SK-N-SH (cell line): Measurements from ENCODE around the gene FAM117B. TPM values are rescaled to one million over a fixed set of nuclear protein-coding genes. Genes with fewer than 3 reads are reported as not detected.

Source experiments
- CTCF ChIA-PET: fragments of 300-600, 350-600 bp; formaldehyde crosslinking; extraction: SDS; loops from one replicate; lab custom pipeline; 2021; lab: Yijun Ruan, JAX
- POLR2A ChIA-PET: fragments of 350-600 bp; sonication (Branson Sonifier 250); formaldehyde crosslinking; extraction: SDS; loops from one replicate; lab custom pipeline; 2020; ENCODE audit warnings: antibody characterized with exemption, inconsistent platforms; lab: Yijun Ruan, JAX
- DNase-seq: peaks from one replicate; pipeline ENCODE4 v3.0.0; 2012
- H2AFZ ChIP-seq: fragments of 200-600 bp; sonication (generic); 2 replicates; pipeline ENCODE4 v1.8.1; 2016; ENCODE audit warnings: antibody characterized with exemption, mild to moderate bottlenecking, low read depth
- H3F3A ChIP-seq: fragments of 200-600 bp; sonication (generic); replicated peaks from 2 replicates; pipeline ENCODE3; 2016; ENCODE audit warnings: antibody characterized with exemption, mild to moderate bottlenecking; ENCODE audit not compliant: insufficient read depth
- H3K27ac ChIP-seq, 2 experiments: fragments of 200-500 bp in 1 of 2; fragments of 200-600 bp in 1 of 2; sonication (Bioruptor generic) in 1 of 2; sonication (generic), shearing (Covaris generic) in 1 of 2; 2 replicates each; pipeline versions ENCODE4 v1.5.1 to v1.6.1; 2014 to 2016; ENCODE audit warnings: low read depth in 2 of 2, inconsistent platforms in 1 of 2, low read length in 1 of 2, mild to moderate bottlenecking in 1 of 2, mixed read lengths in 1 of 2
- H3K27me3 ChIP-seq: fragments of 200-600 bp; sonication (generic), shearing (Covaris generic); 2 replicates; pipeline ENCODE4 v1.6.1; 2016; ENCODE audit warnings: mixed run types; ENCODE audit not compliant: insufficient read depth
- H3K36me3 ChIP-seq, 2 experiments: fragments of 200-500 bp in 1 of 2; fragments of 200-600 bp in 1 of 2; sonication (Bioruptor generic) in 1 of 2; sonication (generic) in 1 of 2; replicated peaks in 1 of 2; 2 replicates each; pipeline versions ENCODE3 to v1.5.1; 2014 to 2016; ENCODE audit warnings: low read length in 1 of 2, mild to moderate bottlenecking in 1 of 2; ENCODE audit not compliant: insufficient read depth in 2 of 2, control insufficient read depth in 1 of 2
- H3K4me1 ChIP-seq, 2 experiments: fragments of 200-500 bp in 1 of 2; fragments of 200-600 bp in 1 of 2; sonication (Bioruptor generic) in 1 of 2; sonication (generic), shearing (Covaris generic) in 1 of 2; 2 replicates each; pipeline versions ENCODE4 v1.5.1 to v1.6.1; 2014 to 2016; ENCODE audit warnings: low read depth in 1 of 2, low read length in 1 of 2, mixed run types in 1 of 2; ENCODE audit not compliant: insufficient read depth in 2 of 2, control insufficient read depth in 1 of 2
- H3K4me2 ChIP-seq: fragments of 200-600 bp; sonication (generic), shearing (Covaris generic); 2 replicates; pipeline ENCODE4 v1.6.1; 2017; ENCODE audit warnings: mixed run types
- H3K4me3 ChIP-seq, 2 experiments: fragments of 200-500 bp in 1 of 2; fragments of 200-600 bp in 1 of 2; sonication (Bioruptor generic) in 1 of 2; sonication (generic), shearing (Covaris generic) in 1 of 2; 2 replicates each; pipeline versions ENCODE4 v1.5.1 to v1.8.1; 2014 to 2016; ENCODE audit warnings: low read depth in 2 of 2, inconsistent platforms in 1 of 2, low read length in 1 of 2, mild to moderate bottlenecking in 1 of 2, mixed read lengths in 1 of 2, moderate library complexity in 1 of 2
- H3K79me2 ChIP-seq: fragments of 200-600 bp; sonication (generic); 2 replicates; pipeline ENCODE4 v1.8.1; 2017; ENCODE audit warnings: mild to moderate bottlenecking; ENCODE audit not compliant: insufficient read depth
- H3K9ac ChIP-seq: fragments of 200-600 bp; sonication (generic); 2 replicates; pipeline ENCODE4 v1.6.1; 2017; ENCODE audit warnings: mixed run types
- H3K9me2 ChIP-seq: fragments of 200-600 bp; sonication (generic); 2 replicates; pipeline ENCODE4 v1.6.1; 2017; ENCODE audit warnings: mixed run types
- H3K9me3 ChIP-seq: fragments of 200-600 bp; sonication (generic); 2 replicates; pipeline ENCODE4 v1.6.1; 2017; ENCODE audit warnings: mixed run types, mild to moderate bottlenecking, moderate library complexity
- H4K20me1 ChIP-seq: fragments of 200-600 bp; sonication (generic); 2 replicates; pipeline ENCODE4 v1.6.1; 2017; ENCODE audit warnings: mild to moderate bottlenecking, mixed run types; ENCODE audit not compliant: insufficient read depth
- CHD2 ChIP-seq: fragments of 150-350 bp; IDR thresholded peaks from 2 replicates; pipeline ENCODE4 v1.6.1; 2018; ENCODE audit warnings: low read length; ENCODE audit not compliant: partially characterized antibody
- ELF1 ChIP-seq: IDR thresholded peaks from 2 replicates; pipeline ENCODE4 v1.4.0; 2012
- FOXJ3 ChIP-seq: sonication (generic); formaldehyde crosslinking; IDR thresholded peaks from 2 replicates; pipeline ENCODE4 v1.5.1; 2020; ENCODE audit warnings: mild to moderate bottlenecking, missing genetic modification reagents
- JUND ChIP-seq: IDR thresholded peaks from 2 replicates; pipeline ENCODE4 v1.4.0; 2012
- RCOR1 ChIP-seq: fragments of 150-350 bp; IDR thresholded peaks from 2 replicates; pipeline ENCODE4 v1.6.1; 2017; ENCODE audit warnings: antibody characterized with exemption, low read length
- RFX5 ChIP-seq: IDR thresholded peaks from 2 replicates; pipeline ENCODE4 v1.6.1; 2012; ENCODE audit warnings: mild to moderate bottlenecking, improper control_type of control experiment, low read length
- YY1 ChIP-seq: IDR thresholded peaks from 2 replicates; pipeline ENCODE4 v1.4.0; 2012; ENCODE audit warnings: low read depth, mild to moderate bottlenecking
- WGBS: methylation state at CpG from one replicate; pipeline ENCODE4 v1.1.6; 2017; ENCODE audit warnings: low lambda C conversion rate; 5-methylcytosine and 5-hydroxymethylcytosine counted together
- polyA plus RNA-seq, 3 experiments: library from polyadenylated mRNA; depleted of rRNA; stranded (reverse); fragments of >200 nt; gene quantifications; 2 replicates each; pipeline ENCODE4 v1.2.3, GENCODE V29; 2012
- TF ChIP-seq, protein P1 (sequence below): IDR thresholded peaks from 2 replicates; pipeline ENCODE4 v1.6.1; 2012; ENCODE audit warnings: mild to moderate bottlenecking, low read depth, low read length, moderate library complexity
- TF ChIP-seq, protein P2 (sequence below): IDR thresholded peaks from 2 replicates; pipeline ENCODE4 v1.4.0; 2012; ENCODE audit warnings: low read depth
- TF ChIP-seq, protein P3 (sequence below): fragments of 150-350 bp; IDR thresholded peaks from 2 replicates; pipeline ENCODE4 v1.6.1; 2016; ENCODE audit warnings: mild to moderate bottlenecking, low read depth, low read length
- TF ChIP-seq, protein P4 (sequence below): IDR thresholded peaks from 2 replicates; pipeline ENCODE4; 2012
- TF ChIP-seq, protein P5 (sequence below): IDR thresholded peaks from 2 replicates; pipeline ENCODE4 v1.4.0; 2012; ENCODE audit warnings: low read depth, borderline replicate concordance

Gene FAM117B
- polyA plus RNA-seq, 1 of the 3 experiments (the other 2 are of a cell fraction) = 0.90 TPM

DNA sequence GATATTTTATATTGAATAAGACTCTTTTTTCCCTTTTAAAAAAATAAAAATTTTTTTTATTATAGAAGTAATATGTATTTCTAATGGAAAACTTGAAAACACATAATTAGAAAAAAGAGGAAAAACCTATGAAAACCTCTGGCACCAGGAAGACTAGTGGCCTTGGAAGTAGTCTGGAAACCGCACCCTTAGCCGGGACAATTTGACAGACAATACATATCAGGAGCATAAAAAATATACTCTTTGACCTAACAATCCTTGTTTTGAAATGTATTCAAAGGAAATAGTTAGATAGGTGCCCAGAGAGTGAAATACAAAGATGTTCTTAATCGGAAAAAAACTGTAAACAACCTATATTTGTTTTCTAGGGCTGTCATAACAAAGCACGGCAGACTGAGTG is 34.9 kb upstream of the FAM117B start:
- H3K36me3 ChIP-seq = no peaks in the 10 kb centered on the region
- no peak overlapping the region for H2AFZ ChIP-seq
- H4K20me1 ChIP-seq = no peaks in the 10 kb centered on the region
- no peaks in the 10 kb centered on the region for H3F3A ChIP-seq
- no peaks in the 10 kb centered on the region for H3K27me3 ChIP-seq
- no peak for DNase-seq
- no peaks in the 10 kb centered on the region for H3K4me1 ChIP-seq
- H3K79me2 ChIP-seq = no peaks in the 10 kb centered on the region
- TF ChIP-seq CHD2 (no peak), ELF1 (no peak), YY1 (no peak), RCOR1 (no peak), JUND (no peak), RFX5 (no peak), FOXJ3 (CRISPR knock-in tag) (no peak)
- TF ChIP-seq, protein P1, sequence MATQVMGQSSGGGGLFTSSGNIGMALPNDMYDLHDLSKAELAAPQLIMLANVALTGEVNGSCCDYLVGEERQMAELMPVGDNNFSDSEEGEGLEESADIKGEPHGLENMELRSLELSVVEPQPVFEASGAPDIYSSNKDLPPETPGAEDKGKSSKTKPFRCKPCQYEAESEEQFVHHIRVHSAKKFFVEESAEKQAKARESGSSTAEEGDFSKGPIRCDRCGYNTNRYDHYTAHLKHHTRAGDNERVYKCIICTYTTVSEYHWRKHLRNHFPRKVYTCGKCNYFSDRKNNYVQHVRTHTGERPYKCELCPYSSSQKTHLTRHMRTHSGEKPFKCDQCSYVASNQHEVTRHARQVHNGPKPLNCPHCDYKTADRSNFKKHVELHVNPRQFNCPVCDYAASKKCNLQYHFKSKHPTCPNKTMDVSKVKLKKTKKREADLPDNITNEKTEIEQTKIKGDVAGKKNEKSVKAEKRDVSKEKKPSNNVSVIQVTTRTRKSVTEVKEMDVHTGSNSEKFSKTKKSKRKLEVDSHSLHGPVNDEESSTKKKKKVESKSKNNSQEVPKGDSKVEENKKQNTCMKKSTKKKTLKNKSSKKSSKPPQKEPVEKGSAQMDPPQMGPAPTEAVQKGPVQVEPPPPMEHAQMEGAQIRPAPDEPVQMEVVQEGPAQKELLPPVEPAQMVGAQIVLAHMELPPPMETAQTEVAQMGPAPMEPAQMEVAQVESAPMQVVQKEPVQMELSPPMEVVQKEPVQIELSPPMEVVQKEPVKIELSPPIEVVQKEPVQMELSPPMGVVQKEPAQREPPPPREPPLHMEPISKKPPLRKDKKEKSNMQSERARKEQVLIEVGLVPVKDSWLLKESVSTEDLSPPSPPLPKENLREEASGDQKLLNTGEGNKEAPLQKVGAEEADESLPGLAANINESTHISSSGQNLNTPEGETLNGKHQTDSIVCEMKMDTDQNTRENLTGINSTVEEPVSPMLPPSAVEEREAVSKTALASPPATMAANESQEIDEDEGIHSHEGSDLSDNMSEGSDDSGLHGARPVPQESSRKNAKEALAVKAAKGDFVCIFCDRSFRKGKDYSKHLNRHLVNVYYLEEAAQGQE = no peak
- TF ChIP-seq, protein P2, sequence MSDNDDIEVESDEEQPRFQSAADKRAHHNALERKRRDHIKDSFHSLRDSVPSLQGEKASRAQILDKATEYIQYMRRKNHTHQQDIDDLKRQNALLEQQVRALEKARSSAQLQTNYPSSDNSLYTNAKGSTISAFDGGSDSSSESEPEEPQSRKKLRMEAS = no peak
- TF ChIP-seq, protein P3, sequence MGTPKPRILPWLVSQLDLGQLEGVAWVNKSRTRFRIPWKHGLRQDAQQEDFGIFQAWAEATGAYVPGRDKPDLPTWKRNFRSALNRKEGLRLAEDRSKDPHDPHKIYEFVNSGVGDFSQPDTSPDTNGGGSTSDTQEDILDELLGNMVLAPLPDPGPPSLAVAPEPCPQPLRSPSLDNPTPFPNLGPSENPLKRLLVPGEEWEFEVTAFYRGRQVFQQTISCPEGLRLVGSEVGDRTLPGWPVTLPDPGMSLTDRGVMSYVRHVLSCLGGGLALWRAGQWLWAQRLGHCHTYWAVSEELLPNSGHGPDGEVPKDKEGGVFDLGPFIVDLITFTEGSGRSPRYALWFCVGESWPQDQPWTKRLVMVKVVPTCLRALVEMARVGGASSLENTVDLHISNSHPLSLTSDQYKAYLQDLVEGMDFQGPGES = no peak
- TF ChIP-seq, protein P4, sequence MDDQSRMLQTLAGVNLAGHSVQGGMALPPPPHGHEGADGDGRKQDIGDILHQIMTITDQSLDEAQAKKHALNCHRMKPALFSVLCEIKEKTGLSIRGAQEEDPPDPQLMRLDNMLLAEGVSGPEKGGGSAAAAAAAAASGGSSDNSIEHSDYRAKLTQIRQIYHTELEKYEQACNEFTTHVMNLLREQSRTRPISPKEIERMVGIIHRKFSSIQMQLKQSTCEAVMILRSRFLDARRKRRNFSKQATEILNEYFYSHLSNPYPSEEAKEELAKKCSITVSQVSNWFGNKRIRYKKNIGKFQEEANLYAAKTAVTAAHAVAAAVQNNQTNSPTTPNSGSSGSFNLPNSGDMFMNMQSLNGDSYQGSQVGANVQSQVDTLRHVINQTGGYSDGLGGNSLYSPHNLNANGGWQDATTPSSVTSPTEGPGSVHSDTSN = no peak
- TF ChIP-seq, protein P5, sequence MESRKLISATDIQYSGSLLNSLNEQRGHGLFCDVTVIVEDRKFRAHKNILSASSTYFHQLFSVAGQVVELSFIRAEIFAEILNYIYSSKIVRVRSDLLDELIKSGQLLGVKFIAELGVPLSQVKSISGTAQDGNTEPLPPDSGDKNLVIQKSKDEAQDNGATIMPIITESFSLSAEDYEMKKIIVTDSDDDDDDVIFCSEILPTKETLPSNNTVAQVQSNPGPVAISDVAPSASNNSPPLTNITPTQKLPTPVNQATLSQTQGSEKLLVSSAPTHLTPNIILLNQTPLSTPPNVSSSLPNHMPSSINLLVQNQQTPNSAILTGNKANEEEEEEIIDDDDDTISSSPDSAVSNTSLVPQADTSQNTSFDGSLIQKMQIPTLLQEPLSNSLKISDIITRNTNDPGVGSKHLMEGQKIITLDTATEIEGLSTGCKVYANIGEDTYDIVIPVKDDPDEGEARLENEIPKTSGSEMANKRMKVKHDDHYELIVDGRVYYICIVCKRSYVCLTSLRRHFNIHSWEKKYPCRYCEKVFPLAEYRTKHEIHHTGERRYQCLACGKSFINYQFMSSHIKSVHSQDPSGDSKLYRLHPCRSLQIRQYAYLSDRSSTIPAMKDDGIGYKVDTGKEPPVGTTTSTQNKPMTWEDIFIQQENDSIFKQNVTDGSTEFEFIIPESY = no peak
- H3K9ac ChIP-seq = no peak overlapping the region
- H3K9me3 ChIP-seq = no peaks in the 10 kb centered on the region
- no peak overlapping the region for H3K4me3 ChIP-seq
- ChIA-PET POLR2A (no interaction called here), CTCF (interaction anchor here (0.7 to 3.1 kb wide), 2 partner anchors 11 to 1208 kb away, joined by 3 to 24 read pairs; no protein-coding TSS in a partner anchor)
- no peak overlapping the region for H3K27ac ChIP-seq
- 87% methylated on average over 4 of the region's 4 CpGs for WGBS
- no peak overlapping the region for H3K4me2 ChIP-seq
- H3K9me2 ChIP-seq = no peaks in the 10 kb centered on the region
